ENCODE results near the gene MTAP. TPM values are rescaled to one million over a fixed set of nuclear protein-coding genes. Genes with fewer than 3 reads are reported as not detected.

Gene MTAP
- total and polyA plus RNA-seq, 2 of the 13 experiments (the other 11 are each of a cell fraction or from before 2014, with no cell fraction given): 16.7 to 51.2 TPM

- intact Hi-C loops (cut with micrococcal nuclease; ENCODE audit: unreplicated experiment) (no loop called here), in situ Hi-C loops (cut with HindIII; ENCODE audit: extremely low pct_ligation_motif_present, low pct_unique_long_range_greater_than_20kb) (loop anchor here (25.0 kb wide), 1 partner anchor 592 kb away; the partner anchor contains the start of gene IFNA4)
- FAIRE-seq (no peak), DNase-seq (ENCODE audit: low spot score) (no peak), ATAC-seq (no peak)
- Histone ChIP-seq H2AFZ (ENCODE audit: low read length) (no peak overlapping the region), H3K4me1 (ENCODE audit: insufficient read depth, low read length) (no peaks in the 10 kb centered on the region), H3K9me3 (ENCODE audit: low read length) (no peaks in the 10 kb centered on the region), H3K4me3 (replicated peaks in 1 of 3; ENCODE audit: insufficient read depth in 1 of 3, low read depth in 2 of 3, low read length in 3 of 3) (no peak overlapping the region), H3K9ac (ENCODE audit: insufficient read depth, low read depth, low read length) (no peak overlapping the region), H3K79me2 (ENCODE audit: insufficient read depth, low read length) (no peaks in the 10 kb centered on the region), H3K4me2 (ENCODE audit: low read depth, low read length) (no peak overlapping the region), H3K36me3 (replicated peaks in 1 of 2; ENCODE audit: control insufficient read depth in 1 of 2, insufficient read depth in 2 of 2, low read length in 2 of 2) (no peaks in the 10 kb centered on the region), H3K27me3 (ENCODE audit: control insufficient read depth in 1 of 2, insufficient read depth in 2 of 2, low read length in 2 of 2) (no peaks in the 10 kb centered on the region), H4K20me1 (ENCODE audit: insufficient read depth, low read length) (no peaks in the 10 kb centered on the region), H3K27ac (ENCODE audit: extremely low read length, insufficient read depth, low read length) (no peak overlapping the region)
- no TSS peak for BruUV-seq (replicated peaks)
- ChIA-PET CTCF (ENCODE audit: low intra/inter-chr PET ratio, low total read pairs) (no interaction called here), POLR2A (no interaction called here)
- 27% methylated on average over 2 of the region's 2 CpGs for WGBS (ENCODE audit: low lambda C conversion rate)
- TF ChIP-seq SATB2 (CRISPR knock-in tag; IDR thresholded peaks at IDR 0.05): no peak
- TF ChIP-seq ZIK1 (CRISPR knock-in tag; IDR thresholded peaks at IDR 0.05; ENCODE audit: borderline replicate concordance, low read depth): no peak
- TF ChIP-seq NFKBIZ (CRISPR knock-in tag; IDR thresholded peaks at IDR 0.05): no peak
- TF ChIP-seq KIAA2018 (CRISPR knock-in tag; IDR thresholded peaks at IDR 0.05; ENCODE audit: borderline replicate concordance): no peak
- no peak for TF ChIP-seq ZNF567 (CRISPR knock-in tag; IDR thresholded peaks at IDR 0.05; ENCODE audit: borderline replicate concordance)
Observed at GRCh38 chr9:21779397-21779796, 23.0 kb upstream of the MTAP start.
